ENCODE measurements around the gene RIT2. TPM values are rescaled to one million over a fixed set of nuclear protein-coding genes. Genes with fewer than 3 reads are reported as not detected.

RIT2 gene
- total and polyA plus RNA-seq, 4 experiments from 2014 or later = not detected

DNA sequence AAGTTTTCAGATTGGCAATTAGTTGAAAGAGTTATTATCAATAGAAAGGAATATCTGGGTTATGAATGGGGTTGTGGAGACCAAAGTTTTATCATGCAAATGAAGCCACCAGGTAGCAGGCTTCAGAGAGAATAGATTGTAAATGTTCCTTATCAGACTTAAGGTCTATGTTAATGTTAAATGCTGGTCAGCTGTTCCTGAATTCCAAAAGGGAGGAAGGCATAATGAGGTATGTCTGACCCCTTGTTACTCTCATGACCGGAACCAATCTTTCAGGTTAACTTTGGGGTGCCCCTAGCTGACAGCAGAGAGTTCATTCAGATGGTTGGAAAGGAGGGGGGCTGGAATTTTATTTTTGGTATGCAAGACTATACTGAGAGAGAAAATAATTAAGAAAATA lies 47.9 kb downstream of the RIT2 start:
- Mint-ChIP-seq H3K4me1 (no peaks in the 10 kb centered on the region), H3K4me3 (no peak overlapping the region), H3K27me3 (no peaks in the 10 kb centered on the region), H3K9me3 (peaks cover under 1 to 13% (median 5%) of the 10 kb centered on the region in 8 donors), H3K27ac (no peak overlapping the region), H3K36me3 (no peaks in the 10 kb centered on the region)
- POLR2A ChIA-PET (ENCODE audit: partially characterized antibody) = no interaction called here
- no peak overlapping the region for H3K4me3 ChIP-seq (ENCODE audit: low read length in 2 of 2)
- H3K9me3 ChIP-seq (ENCODE audit: control insufficient read depth in 1 of 2, low read length in 2 of 2) = no peaks in the 10 kb centered on the region
- no peaks in the 10 kb centered on the region for H3K27me3 ChIP-seq (ENCODE audit: insufficient read depth, low read length)
- no peak for DNase-seq
- CTCF ChIA-PET (ENCODE audit: partially characterized antibody) = no interaction called here
- no peak overlapping the region for H3K27ac ChIP-seq (ENCODE audit: low read depth, low read length)
- no peaks in the 10 kb centered on the region for H3K4me1 ChIP-seq (ENCODE audit: insufficient read depth, low read length)
- no peaks in the 10 kb centered on the region for H3K36me3 ChIP-seq (ENCODE audit: insufficient read depth, low read length)
- intact Hi-C loops (cut with micrococcal nuclease) = no loop called here

DNA sequence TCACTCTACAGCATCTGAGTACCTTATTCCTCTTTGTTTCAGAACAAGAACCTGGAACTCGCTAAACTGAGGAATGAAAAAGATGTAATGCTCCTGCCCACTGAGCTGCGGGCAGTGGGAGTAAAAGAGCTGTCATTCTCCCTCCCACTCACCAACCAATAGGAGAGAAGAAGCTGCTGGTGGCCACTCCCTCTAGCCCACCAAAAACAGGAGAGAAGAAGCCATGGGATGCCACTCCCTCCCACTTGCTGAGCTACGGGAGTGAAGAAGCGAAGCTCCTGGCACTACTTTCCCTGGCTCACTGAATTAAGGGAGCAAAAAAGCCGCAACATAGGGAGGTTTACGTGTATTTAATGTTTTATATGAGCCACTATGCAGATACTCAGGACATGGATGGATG lies 53.7 kb downstream of the RIT2 start:
- Histone ChIP-seq H3K4me1 (ENCODE audit: insufficient read depth, low read length) (no peaks in the 10 kb centered on the region), H3K27me3 (ENCODE audit: insufficient read depth, low read length) (no peaks in the 10 kb centered on the region), H3K4me3 (ENCODE audit: low read length in 2 of 2) (no peak overlapping the region), H3K36me3 (ENCODE audit: insufficient read depth, low read length) (no peaks in the 10 kb centered on the region), H3K9me3 (ENCODE audit: control insufficient read depth in 1 of 2, low read length in 2 of 2) (no peaks in the 10 kb centered on the region), H3K27ac (ENCODE audit: low read depth, low read length) (no peak overlapping the region)
- H3K9me3 Mint-ChIP-seq = peaks cover 2 to 25% (median 10%) of the 10 kb centered on the region in 8 donors
- H3K27me3 Mint-ChIP-seq = no peaks in the 10 kb centered on the region
- H3K4me3 Mint-ChIP-seq = no peak overlapping the region
- ChIA-PET POLR2A (ENCODE audit: partially characterized antibody) (no interaction called here), CTCF (ENCODE audit: partially characterized antibody) (interaction anchor here (1.0 kb wide), 1 partner anchor 8 kb away, joined by 3 read pairs; no protein-coding TSS in a partner anchor)
- intact Hi-C loops (cut with micrococcal nuclease) = no loop called here
- DNase-seq = no peak
- H3K36me3 Mint-ChIP-seq = no peaks in the 10 kb centered on the region
- no peak overlapping the region for H3K27ac Mint-ChIP-seq
- H3K4me1 Mint-ChIP-seq = no peaks in the 10 kb centered on the region

DNA sequence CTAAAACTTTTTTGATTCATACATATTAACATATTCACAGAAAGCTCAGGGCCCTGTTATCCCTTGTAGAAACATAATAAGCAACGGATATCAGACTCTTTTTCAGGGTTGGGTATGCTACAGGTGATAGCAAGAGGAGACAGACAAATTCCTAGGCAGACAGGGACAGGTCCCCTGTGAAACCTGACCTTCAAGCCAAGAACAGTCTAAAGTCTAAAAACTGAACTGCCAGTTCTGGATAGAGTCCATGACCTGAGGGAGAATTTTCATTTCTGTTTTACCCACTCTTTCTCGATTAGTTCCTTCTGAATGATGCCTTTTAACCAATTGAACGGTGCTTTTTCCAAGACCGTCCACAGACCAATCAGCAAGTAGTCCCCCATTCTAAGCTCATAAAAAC lies 54.2 kb downstream of the RIT2 start:
- intact Hi-C loops (cut with micrococcal nuclease) = no loop called here
- Mint-ChIP-seq H3K4me3 (no peak overlapping the region), H3K27me3 (no peaks in the 10 kb centered on the region)

DNA sequence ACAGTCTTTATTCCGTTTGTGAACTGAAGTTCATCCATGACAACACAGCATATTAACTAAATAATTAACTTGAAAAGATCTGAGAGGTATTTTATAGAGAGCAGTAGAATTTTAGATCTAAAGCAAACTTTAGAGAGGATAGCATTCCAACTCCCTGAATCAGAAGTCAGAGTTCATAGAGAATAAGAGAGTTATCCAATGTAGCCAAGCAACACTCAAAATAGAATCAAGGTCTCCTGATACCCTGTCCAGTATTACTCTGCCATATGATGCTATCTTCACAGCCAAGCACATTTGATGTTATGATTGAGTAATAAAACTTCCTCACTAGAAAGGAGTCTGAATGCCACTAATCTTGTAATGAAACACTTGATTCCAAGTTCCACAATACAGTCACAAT lies 55.5 kb downstream of the RIT2 start:
- ChIA-PET CTCF (ENCODE audit: partially characterized antibody) (no interaction called here), POLR2A (ENCODE audit: partially characterized antibody) (no interaction called here)
- Mint-ChIP-seq H3K27me3 (no peaks in the 10 kb centered on the region), H3K9me3 (peaks cover 0 to 24% (median 7%) of the 10 kb centered on the region in 8 donors), H3K4me3 (no peak overlapping the region), H3K36me3 (no peaks in the 10 kb centered on the region), H3K27ac (no peak overlapping the region), H3K4me1 (no peaks in the 10 kb centered on the region)
- Histone ChIP-seq H3K4me1 (ENCODE audit: insufficient read depth, low read length) (no peaks in the 10 kb centered on the region), H3K9me3 (ENCODE audit: control insufficient read depth in 1 of 2, low read length in 2 of 2) (no peaks in the 10 kb centered on the region), H3K36me3 (ENCODE audit: insufficient read depth, low read length) (no peaks in the 10 kb centered on the region), H3K4me3 (ENCODE audit: low read length in 2 of 2) (no peak overlapping the region), H3K27ac (ENCODE audit: low read depth, low read length) (no peak overlapping the region), H3K27me3 (ENCODE audit: insufficient read depth, low read length) (no peaks in the 10 kb centered on the region)
- no peak for DNase-seq
- intact Hi-C loops (cut with micrococcal nuclease) = no loop called here

More for the DNA sequence above, 54.2 kb downstream of the RIT2 start:
- no peaks in the 10 kb centered on the region for H3K36me3 Mint-ChIP-seq
- peaks cover 2 to 25% (median 10%) of the 10 kb centered on the region in 8 donors for H3K9me3 Mint-ChIP-seq
- CTCF ChIA-PET (ENCODE audit: partially characterized antibody) = no interaction called here
- no peaks in the 10 kb centered on the region for H3K36me3 ChIP-seq (ENCODE audit: insufficient read depth, low read length)
- no peaks in the 10 kb centered on the region for H3K4me1 ChIP-seq (ENCODE audit: insufficient read depth, low read length)
- no peak overlapping the region for H3K4me3 ChIP-seq (ENCODE audit: low read length in 2 of 2)
- DNase-seq = no peak
- no peaks in the 10 kb centered on the region for H3K27me3 ChIP-seq (ENCODE audit: insufficient read depth, low read length)
- POLR2A ChIA-PET (ENCODE audit: partially characterized antibody) = no interaction called here
- no peaks in the 10 kb centered on the region for H3K4me1 Mint-ChIP-seq
- no peak overlapping the region for H3K27ac ChIP-seq (ENCODE audit: low read depth, low read length)
- no peaks in the 10 kb centered on the region for H3K9me3 ChIP-seq (ENCODE audit: control insufficient read depth in 1 of 2, low read length in 2 of 2)
- H3K27ac Mint-ChIP-seq = no peak overlapping the region

DNA sequence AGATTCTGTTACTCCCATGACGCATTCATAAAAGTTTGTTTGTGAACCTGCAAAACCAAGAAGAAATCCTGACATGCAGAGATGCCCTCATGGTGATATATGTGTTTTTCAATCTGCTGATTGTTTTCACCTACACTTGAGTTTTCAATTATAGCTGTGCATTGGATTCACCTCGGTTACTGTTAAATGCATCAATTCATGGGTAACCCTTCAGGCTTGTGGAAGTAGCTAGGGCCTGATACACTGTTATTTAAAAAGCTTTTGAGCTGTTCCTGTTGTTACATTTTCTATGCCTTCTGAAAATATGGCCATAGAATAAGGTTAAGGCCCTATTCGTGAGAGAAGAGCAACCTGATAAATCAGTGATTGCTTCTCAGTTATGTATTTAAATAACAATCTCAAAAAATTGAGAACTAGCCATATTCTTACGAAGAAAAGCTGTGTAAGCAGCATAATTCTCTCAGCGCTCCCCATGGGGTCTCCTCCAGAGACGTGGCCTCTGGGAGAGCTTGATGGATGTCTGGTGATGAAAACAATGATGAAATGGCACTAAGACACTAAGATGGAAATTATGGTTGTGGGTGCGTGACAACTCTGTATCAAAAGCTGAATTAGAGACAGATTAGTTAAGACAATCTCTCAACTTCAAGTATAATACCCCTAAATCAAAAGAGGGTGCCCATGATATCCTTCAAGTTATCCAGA lies 60.5 kb downstream of the RIT2 start:
- H3K36me3 Mint-ChIP-seq = no peaks in the 10 kb centered on the region
- H3K36me3 ChIP-seq (ENCODE audit: insufficient read depth, low read length) = no peaks in the 10 kb centered on the region
- H3K27ac Mint-ChIP-seq = no peak overlapping the region
- H3K9me3 Mint-ChIP-seq = peaks cover 3 to 23% (median 10%) of the 10 kb centered on the region in 8 donors
- no peak overlapping the region for H3K4me3 Mint-ChIP-seq
- H3K27me3 Mint-ChIP-seq = no peaks in the 10 kb centered on the region
- no peaks in the 10 kb centered on the region for H3K9me3 ChIP-seq (ENCODE audit: control insufficient read depth in 1 of 2, low read length in 2 of 2)
- no peak for DNase-seq
- no peak overlapping the region for H3K27ac ChIP-seq (ENCODE audit: low read depth, low read length)
- ChIA-PET POLR2A (ENCODE audit: partially characterized antibody) (no interaction called here), CTCF (ENCODE audit: partially characterized antibody) (no interaction called here)
- no peaks in the 10 kb centered on the region for H3K4me1 ChIP-seq (ENCODE audit: insufficient read depth, low read length)
- no peaks in the 10 kb centered on the region for H3K27me3 ChIP-seq (ENCODE audit: insufficient read depth, low read length)
- intact Hi-C loops (cut with micrococcal nuclease) = no loop called here
- H3K4me1 Mint-ChIP-seq = no peaks in the 10 kb centered on the region
- no peak overlapping the region for H3K4me3 ChIP-seq (ENCODE audit: low read length in 2 of 2)

DNA sequence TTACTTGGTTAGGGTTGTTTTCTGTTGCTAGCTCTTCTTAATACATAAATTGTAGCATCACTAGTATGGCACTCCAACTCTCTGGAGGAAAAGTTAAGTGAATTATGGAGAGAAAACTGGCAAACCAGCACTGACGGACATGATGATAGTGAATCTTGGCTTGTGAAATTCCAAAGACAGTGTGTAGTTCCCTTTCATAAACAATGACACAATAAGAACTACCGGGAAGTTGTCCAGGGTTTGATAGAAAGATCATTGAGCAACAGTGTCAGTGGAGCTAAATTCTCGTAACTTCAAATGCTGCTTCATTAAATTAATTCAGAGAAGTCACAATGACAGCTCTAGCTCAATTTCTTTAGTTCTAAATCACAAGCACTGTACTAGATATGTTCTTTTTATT lies 66.5 kb downstream of the RIT2 start:
- Histone ChIP-seq H3K36me3 (ENCODE audit: insufficient read depth, low read length) (no peaks in the 10 kb centered on the region), H3K4me1 (ENCODE audit: insufficient read depth, low read length) (no peaks in the 10 kb centered on the region), H3K9me3 (ENCODE audit: control insufficient read depth in 1 of 2, low read length in 2 of 2) (no peaks in the 10 kb centered on the region), H3K4me3 (ENCODE audit: low read length in 2 of 2) (no peak overlapping the region), H3K27ac (ENCODE audit: low read depth, low read length) (no peak overlapping the region), H3K27me3 (ENCODE audit: insufficient read depth, low read length) (no peaks in the 10 kb centered on the region)
- intact Hi-C loops (cut with micrococcal nuclease) = no loop called here
- Mint-ChIP-seq H3K9me3 (peaks cover 3 to 13% (median 10%) of the 10 kb centered on the region in 8 donors), H3K4me1 (no peaks in the 10 kb centered on the region), H3K36me3 (no peaks in the 10 kb centered on the region), H3K27ac (no peak overlapping the region), H3K4me3 (no peak overlapping the region), H3K27me3 (no peaks in the 10 kb centered on the region)
- ChIA-PET CTCF (ENCODE audit: partially characterized antibody) (no interaction called here), POLR2A (ENCODE audit: partially characterized antibody) (no interaction called here)
- no peak for DNase-seq

DNA sequence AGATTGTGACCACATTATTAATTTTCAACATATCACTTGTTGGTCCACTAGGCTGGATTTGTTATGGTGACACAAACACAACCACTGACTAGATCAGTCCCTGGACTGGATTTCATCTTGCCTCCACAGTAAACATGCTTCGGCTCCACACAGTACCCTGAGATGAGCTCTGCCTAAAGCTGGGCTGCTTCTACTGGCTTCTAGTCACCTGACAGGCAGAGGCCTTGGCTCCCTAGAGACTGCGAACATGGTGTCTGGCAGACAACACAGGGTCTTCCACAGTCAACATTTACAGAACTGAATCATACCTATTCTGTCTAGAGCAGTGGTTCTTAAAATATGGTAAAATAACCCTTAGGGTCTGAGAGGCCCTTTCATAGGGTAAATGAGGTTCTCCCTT lies 69.2 kb downstream of the RIT2 start:
- H3K4me3 Mint-ChIP-seq = no peak overlapping the region
- H3K4me1 ChIP-seq (ENCODE audit: insufficient read depth, low read length) = no peaks in the 10 kb centered on the region
- H3K36me3 ChIP-seq (ENCODE audit: insufficient read depth, low read length) = no peaks in the 10 kb centered on the region
- no peaks in the 10 kb centered on the region for H3K36me3 Mint-ChIP-seq
- H3K27me3 ChIP-seq (ENCODE audit: insufficient read depth, low read length) = no peaks in the 10 kb centered on the region
- no peaks in the 10 kb centered on the region for H3K27me3 Mint-ChIP-seq
- ChIA-PET CTCF (ENCODE audit: partially characterized antibody) (no interaction called here), POLR2A (ENCODE audit: partially characterized antibody) (no interaction called here)
- peaks cover 0 to 12% (median 8%) of the 10 kb centered on the region in 8 donors for H3K9me3 Mint-ChIP-seq
- no peak overlapping the region for H3K27ac Mint-ChIP-seq
- intact Hi-C loops (cut with micrococcal nuclease) = no loop called here
- no peak overlapping the region for H3K27ac ChIP-seq (ENCODE audit: low read depth, low read length)
- H3K4me1 Mint-ChIP-seq = no peaks in the 10 kb centered on the region
- no peak for DNase-seq
- no peaks in the 10 kb centered on the region for H3K9me3 ChIP-seq (ENCODE audit: control insufficient read depth in 1 of 2, low read length in 2 of 2)
- H3K4me3 ChIP-seq (ENCODE audit: low read length in 2 of 2) = no peak overlapping the region

DNA sequence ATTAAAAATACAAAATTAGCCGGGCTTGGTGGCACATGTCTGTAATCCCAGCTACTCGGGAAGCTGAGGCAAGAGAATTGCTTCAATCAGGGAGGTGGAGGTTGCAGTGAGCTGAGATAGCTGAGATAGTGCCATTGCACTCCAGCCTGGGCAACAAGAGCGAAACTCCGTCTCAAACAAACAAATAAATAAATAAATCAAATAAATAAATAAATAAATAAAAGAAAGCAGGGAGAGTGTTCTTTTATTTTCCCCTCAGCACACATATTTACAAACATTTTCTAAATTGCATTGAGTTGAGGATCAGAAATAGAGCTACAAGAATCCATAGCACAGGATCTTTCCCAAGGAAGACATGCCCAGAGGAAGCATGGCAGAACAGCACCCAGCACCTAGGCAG lies 71.9 kb downstream of the RIT2 start:
- H3K36me3 ChIP-seq (ENCODE audit: insufficient read depth, low read length) = no peaks in the 10 kb centered on the region
- ChIA-PET POLR2A (ENCODE audit: partially characterized antibody) (no interaction called here), CTCF (ENCODE audit: partially characterized antibody) (no interaction called here)
- no peak overlapping the region for H3K4me3 ChIP-seq (ENCODE audit: low read length in 2 of 2)
- Mint-ChIP-seq H3K9me3 (peaks cover 0 to 15% (median 8%) of the 10 kb centered on the region in 8 donors), H3K27me3 (no peaks in the 10 kb centered on the region), H3K36me3 (no peaks in the 10 kb centered on the region), H3K4me1 (no peaks in the 10 kb centered on the region), H3K4me3 (no peak overlapping the region), H3K27ac (no peak overlapping the region)
- H3K9me3 ChIP-seq (ENCODE audit: control insufficient read depth in 1 of 2, low read length in 2 of 2) = no peaks in the 10 kb centered on the region
- intact Hi-C loops (cut with micrococcal nuclease) = no loop called here
- no peaks in the 10 kb centered on the region for H3K27me3 ChIP-seq (ENCODE audit: insufficient read depth, low read length)
- no peak for DNase-seq
- H3K27ac ChIP-seq (ENCODE audit: low read depth, low read length) = no peak overlapping the region
- H3K4me1 ChIP-seq (ENCODE audit: insufficient read depth, low read length) = no peaks in the 10 kb centered on the region
